ENCODE results near the gene RPUSD3.
"Not testable (repeated sequence)": the region's sequence is repeated elsewhere in the genome, so short reads cannot be mapped to it uniquely, and the experiment has no call there.

The RPUSD3 gene

GRCh38 chr3:9855594-9855993 is 11.8 kb upstream of the RPUSD3 start:
- TF ChIP-seq CTCF (IDR thresholded peaks at IDR 0.05; ENCODE audit: low read depth, low read length), result no peak
- H3K4me3 ChIP-seq (ENCODE audit: low read depth, low read length), result no peak overlapping the region

DNA sequence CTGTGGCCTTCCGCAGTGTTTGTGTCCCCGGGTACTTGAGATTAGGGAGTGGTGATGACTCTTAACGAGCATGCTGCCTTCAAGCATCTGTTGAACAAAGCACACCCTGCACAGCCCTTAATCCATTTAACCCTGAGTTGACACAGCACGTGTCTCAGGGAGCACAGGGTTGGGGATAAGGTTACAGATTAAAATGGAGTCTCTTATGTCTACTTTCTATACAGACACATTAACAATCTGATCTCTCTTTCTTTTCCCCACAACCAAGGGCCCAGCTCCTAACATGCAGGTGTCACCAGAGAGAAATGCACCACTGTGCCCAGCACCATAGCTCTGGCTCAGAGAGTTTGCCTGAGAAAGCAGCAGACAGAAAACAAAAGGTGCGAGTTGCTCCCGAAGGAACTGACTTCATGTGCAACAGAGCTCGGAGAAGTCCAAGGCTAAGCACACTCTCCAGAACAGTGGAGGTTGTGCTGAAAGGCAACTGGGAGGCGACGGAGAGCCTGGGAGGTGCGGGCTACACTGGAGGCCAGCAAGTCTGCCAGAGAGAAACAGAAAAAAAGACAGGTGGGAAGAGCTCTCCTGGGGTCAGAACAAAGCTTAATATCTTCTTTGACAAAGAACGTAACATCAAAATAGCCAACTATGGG is 10.6 kb upstream of the RPUSD3 start:
- not testable (repeated sequence) for H3K4me3 ChIP-seq (ENCODE audit: low read depth, low read length)

DNA sequence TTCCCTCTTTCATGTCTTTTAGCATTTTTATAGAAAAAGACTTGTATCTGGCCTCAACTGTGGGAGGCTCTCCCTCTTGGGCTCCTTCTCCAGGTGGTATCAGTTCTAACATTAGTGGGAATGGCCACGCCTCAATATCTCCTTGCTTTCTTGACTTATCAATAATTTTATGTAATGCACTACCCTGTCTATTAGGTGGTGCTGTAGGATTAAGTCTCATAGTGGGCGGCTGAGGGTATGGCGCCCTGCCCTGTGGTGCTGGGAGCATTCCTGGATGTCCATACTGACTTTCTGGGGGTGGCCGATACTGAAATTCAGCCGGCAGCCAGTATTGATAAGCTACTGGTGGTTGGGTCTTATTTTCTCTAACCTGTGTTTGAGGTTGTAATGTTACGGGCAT is 8.7 kb upstream of the RPUSD3 start:
- H3K4me3 ChIP-seq (ENCODE audit: low read depth, low read length), result no peak overlapping the region
- no peak for TF ChIP-seq CTCF (IDR thresholded peaks at IDR 0.05; ENCODE audit: low read depth, low read length)

DNA sequence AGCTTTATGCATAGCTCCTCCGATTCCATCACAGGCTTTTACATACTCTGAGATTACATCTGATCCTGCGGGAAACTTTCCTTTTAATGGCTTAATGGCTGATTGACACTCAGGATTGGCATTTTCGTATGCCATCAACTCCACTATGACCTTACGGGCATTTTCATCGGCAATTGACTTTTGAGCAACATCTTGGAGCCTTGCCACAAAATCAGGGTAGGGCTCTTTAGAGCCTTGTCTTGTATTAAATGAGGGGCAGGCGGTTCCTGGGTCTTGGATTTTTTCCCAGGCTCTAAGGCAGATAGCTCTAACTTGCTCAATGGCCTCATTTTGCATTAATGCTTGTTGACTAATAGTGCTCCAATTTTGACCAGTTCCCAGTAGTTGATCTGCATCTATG is 8.1 kb upstream of the RPUSD3 start:
- H3K4me3 ChIP-seq (ENCODE audit: low read depth, low read length), result not testable (repeated sequence)

GRCh38 chr3:9851383-9851782 is 7.6 kb upstream of the RPUSD3 start:
- not testable (repeated sequence) for H3K4me3 ChIP-seq (ENCODE audit: low read depth, low read length)

- TF ChIP-seq CTCF (IDR thresholded peaks at IDR 0.05; ENCODE audit: low read depth, low read length), result 0 out of 2 replicates have a peak, but pooled peaks have one; percentile 29
- H3K4me3 ChIP-seq (ENCODE audit: low read depth, low read length), result not testable (repeated sequence)
These were observed 5.1 kb upstream of the RPUSD3 start for GRCh38 chr3:9848860-9849259.

DNA sequence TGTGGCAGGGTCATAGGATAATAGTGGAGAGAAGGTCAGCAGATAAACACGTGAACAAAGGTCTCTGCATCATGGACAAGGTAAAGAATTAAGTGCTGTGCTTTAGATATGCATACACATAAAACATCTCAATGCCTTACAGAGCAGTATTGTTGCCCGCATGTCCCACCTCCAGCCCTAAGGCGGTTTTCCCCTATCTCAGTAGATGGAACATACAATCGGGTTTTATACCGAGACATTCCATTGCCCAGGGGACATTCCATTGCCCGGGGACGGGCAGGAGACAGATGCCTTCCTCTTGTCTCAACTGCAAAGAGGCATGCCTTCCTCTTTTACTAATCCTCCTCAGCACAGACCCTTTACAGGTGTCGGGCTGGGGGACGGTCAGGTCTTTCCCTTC is 4.1 kb upstream of the RPUSD3 start:
- H3K4me3 ChIP-seq (ENCODE audit: low read depth, low read length), result not testable (repeated sequence)

DNA sequence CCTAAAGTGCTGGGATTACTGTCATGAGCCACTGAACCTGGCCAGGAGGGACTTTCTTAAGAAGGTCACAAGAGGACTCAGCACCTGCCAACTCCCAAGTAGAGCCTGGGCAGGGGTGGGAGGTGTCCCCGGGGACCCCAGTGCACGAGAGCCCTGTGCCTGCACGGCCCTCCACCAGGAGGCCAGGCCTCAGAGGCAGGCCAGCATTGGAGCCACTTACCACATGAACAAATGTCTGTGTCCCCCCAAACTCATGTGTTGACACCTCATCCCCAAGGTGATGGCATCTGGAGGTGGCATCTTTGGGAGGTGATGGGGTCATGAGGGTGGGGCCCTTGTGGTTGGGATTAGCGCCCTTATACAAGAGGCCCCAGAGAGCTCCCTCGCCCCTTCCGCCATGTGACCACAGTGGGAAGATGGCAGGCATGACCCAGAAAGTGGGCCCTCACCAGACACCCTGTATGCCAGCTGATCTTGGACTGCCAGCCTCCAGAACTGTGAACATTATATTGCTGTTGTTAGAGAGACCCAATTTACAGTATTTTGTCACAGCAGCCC is 3.2 kb upstream of the RPUSD3 start:
- TF ChIP-seq CTCF (IDR thresholded peaks at IDR 0.05; ENCODE audit: low read depth, low read length), result no peak
- no peak overlapping the region for H3K4me3 ChIP-seq (ENCODE audit: low read depth, low read length)

DNA sequence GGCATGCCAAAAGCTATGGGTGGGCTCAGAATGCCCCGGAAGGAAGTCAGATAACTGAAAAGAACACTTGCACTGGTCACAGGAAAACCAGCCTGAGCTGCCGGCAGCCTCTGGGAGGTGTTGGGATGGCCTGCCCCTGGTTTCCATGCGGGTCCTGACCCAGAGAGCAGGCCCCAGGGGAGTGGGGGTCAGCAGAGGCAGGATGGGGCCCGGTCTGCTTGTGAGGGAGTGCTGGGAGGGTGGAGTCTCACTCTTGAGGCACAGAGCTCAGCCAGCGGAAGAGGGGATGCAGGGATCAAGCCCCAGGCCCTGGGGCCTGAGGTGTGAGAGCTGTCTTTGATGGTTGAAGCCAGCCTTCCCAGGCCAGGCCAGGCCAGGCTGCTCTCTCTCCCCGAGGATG is 2.4 kb upstream of the RPUSD3 start:
- TF ChIP-seq CTCF (IDR thresholded peaks at IDR 0.05; ENCODE audit: low read depth, low read length), result no peak
- no peak overlapping the region for H3K4me3 ChIP-seq (ENCODE audit: low read depth, low read length)
